ENCODE results near the gene CDKL5.

Gene CDKL5

DNA sequence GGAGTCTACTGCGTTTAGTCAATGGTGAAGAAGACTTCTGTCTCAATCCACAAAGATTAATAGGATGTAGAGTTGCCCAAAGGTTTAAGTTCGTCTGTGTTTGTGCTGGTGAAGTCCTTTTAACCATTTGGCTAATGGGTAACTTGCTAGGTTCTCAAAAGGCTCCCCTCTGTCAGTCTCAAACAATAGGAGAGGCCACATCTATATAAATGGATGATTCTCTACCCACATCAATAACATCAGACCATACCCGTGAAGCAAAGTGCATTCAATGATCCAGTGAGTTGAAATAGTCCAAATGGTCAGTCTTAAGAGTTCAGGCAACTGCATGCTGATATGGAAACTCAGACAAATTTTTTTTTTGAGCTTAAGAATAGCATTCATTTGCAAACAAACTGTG, 218.4 kb downstream of the CDKL5 start:
- no peak for DNase-seq

- no peak for DNase-seq
Observed at GRCh38 chrX:18647621-18648020, 222.2 kb downstream of the CDKL5 start.

GRCh38 chrX:18649498-18649951, 224.1 kb downstream of the CDKL5 start:
- DNase-seq, result no peak

- DNase-seq, result no peak
Observed at GRCh38 chrX:18650662-18651061, 225.3 kb downstream of the CDKL5 start.

- no peak for DNase-seq
Observed at GRCh38 chrX:18652636-18653035, 227.2 kb downstream of the CDKL5 start.

DNA sequence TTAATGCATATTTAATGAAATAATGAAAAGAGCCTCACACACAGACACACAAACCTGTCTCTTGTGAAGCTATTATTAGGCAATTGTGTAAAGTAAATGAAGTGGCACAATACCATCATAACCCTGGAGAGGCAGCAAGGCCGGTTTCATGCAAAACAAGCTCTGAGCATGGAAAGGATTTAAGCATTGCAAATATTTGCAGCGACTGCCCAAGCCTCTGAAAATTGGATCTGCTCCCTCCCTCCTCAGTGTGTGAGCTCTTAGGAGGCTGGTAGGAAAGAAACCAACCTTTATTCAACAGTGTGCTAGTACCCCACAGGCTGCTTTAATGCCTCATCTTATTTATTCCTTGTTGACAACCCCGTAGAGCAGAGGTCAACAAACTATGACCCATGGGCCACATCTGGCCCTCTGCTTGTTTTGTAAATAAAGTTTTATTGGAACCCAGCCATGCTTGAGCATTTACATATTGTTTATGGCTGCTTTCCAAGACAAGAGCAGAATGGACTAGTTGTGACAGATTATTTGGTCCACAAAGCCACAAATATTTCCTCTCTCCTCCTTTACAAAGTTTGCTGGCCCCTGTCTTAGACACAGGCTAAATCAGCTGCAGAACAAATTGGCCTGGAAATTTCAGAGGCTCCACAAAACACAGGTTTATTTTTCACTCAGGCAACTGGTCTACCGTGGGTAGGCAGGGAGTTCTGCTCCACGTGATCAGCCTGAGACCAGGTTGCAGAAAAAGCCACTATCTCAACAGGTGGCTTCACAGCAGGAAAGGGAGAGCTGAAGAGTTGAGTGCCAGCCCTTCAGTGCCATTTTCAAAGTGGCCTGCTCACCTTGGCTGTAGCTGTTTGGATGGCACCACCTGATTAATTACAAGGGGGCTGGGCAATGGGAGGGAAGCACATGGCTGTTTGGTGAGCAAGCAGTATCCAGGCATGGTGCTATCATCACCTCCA, 229.7 kb downstream of the CDKL5 start:
- no peak for DNase-seq

DNA sequence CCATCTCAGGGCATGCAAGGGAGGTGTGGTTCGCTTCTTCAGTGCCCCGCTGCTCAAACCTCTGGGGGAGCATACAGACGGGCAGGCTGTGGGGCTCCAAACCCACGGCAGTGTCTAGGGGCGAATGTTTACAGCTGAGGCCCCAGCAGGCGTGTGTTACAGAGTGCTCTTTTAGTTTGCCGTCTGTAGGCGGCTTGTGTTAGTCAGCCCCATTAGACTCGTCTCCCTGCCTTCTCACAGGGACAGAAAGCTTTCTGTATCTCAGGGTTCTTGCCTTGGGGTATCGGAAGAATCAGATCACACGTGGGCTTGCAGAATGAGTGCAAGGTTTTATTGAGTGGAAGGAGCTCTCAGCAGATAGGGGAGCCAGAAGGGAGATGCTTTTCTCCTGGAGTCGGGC, 235.9 kb downstream of the CDKL5 start:
- DNase-seq, result no peak

DNA sequence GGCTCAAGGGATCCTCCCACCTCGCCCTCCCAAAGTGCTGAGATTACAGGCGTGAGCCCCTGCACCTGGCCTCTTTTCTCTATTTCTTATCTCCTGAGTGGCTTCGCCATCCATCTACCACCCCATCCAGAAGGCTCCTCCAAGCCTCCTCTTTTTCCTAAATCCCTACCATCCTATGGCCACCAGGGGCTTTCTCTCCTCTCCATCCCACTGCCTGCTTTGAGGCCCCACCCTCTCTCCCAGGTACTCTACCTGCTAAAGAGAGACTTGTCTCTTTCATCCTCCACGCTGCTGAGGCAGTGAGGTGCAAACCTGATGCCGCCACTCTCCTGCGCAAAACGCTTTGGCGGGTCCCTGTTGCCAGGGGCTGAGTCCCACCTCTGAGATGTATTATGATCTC, 239.5 kb downstream of the CDKL5 start:
- DNase-seq, result no peak

- peak in 1 of 56 donors; percentile 0 for DNase-seq
Observed at GRCh38 chrX:18666614-18667013, 241.2 kb downstream of the CDKL5 start.

- no peak for DNase-seq
Observed at GRCh38 chrX:18668071-18668835, 242.8 kb downstream of the CDKL5 start.

- no peak for DNase-seq
Observed at GRCh38 chrX:18672008-18672407, 246.6 kb downstream of the CDKL5 start, which contains the start of gene RS1. TSS of gene RS1 (minus strand) at chrX:18672108. CDS start at chrX:18672068, 40 bp downstream.

GRCh38 chrX:18674417-18674787, 249.0 kb downstream of the CDKL5 start:
- DNase-seq, result peak in 23 of 56 donors; percentile 0 to 64 (median 12)

- peak in 54 of 56 donors; percentile 2 to 81 (median 48) for DNase-seq
Observed at GRCh38 chrX:18674788-18675735, 249.7 kb downstream of the CDKL5 start.

- DNase-seq, result no peak
Observed at GRCh38 chrX:18676050-18676449, 250.6 kb downstream of the CDKL5 start.

GRCh38 chrX:18676470-18676869, 251.1 kb downstream of the CDKL5 start:
- DNase-seq, result no peak

DNA sequence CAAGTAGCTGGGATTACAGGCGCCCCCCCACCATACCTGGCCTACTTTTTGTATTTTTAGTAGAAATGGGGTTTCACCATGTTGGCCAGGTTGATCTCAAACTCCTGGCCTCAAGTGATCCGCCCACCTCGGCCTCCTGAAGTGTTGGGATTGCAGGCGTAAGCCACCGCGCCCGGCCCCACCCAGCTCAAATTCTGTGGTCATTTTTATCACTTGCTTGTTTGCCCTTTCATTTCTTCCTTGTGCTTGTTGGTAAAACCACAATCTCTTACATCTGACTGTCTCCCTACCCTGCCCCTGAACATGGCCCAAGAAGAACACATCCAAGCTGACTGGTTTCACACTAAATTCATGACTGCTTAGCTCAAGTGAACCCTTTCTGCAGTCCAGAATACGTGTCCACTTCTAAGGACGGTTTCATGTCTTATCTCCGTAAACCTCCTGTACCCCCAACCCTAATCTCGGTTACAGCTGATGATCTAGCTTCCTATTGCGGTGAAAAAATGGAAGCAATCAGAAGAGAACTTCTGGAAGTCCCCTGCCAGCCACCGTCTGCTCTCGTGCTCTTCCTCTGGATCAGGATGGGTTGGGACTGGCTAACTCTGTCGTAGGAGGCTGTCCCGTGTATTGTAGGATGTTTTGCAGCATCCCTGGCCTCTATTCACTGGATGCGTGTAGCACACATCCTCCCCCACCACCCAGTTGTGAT, 251.9 kb downstream of the CDKL5 start:
- DNase-seq, result no peak

DNA sequence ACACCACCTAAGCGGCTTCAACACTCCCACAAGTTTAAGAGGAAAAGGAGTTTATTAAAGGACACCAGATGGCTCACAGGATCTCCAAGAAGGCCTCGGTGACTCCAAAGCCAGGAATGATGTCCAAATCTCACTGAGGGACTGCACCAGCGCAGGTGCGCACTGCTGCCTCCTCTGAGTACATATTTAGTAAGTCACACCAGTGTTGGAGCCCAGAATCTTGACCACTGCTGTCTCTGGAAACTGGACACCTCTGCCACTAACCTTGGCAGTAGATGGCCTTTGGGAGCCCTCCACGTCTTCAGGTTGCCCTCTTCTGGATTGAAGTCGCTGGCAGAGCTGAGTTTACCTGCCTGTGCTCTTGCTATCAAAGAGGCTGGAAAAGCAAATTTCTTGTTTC, 256.6 kb downstream of the CDKL5 start:
- no peak for DNase-seq

DNA sequence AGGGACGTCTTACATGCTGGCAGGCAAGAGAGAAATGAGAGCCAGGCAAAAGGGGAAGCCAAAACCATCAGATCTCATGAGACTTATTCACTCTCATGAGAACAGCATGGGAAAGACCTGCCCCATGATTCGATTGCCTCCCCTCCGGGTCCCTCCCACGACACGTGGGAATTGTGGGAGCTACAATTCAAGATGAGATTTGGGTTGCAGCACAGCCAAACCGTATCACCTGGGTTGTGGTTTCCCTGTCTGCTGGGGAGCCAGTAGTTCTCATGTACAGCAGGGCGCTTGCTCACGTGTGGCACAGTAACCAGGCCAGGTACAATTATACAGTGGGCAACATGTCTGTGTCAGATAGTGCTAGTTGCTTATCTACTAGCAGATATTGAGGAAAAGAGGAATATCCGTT, 257.6 kb downstream of the CDKL5 start:
- no peak for DNase-seq

- no peak for DNase-seq
Observed at GRCh38 chrX:18687856-18688495, 262.6 kb downstream of the CDKL5 start.

DNA sequence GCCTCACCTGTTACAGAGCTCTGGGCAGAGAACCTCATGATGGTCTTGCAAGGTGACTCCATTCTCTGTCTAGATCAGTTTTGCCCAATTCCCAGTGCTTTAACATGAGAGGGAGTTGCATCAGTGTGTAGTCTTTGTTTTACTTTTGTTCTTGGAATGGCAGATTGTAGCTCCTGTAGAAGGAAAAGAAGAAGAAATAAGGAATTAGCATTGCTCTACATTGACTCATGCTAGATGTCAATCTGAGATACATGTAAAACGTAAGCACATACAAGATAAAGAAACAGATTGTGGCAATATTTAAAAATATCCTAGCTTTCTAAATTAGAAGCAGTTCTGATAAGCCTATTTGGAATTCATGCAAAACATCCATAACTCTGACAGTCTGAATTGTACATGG, 266.0 kb downstream of the CDKL5 start:
- DNase-seq, result no peak
